ENCODE results near the gene RUBCNL. TPM values are rescaled to one million over a fixed set of nuclear protein-coding genes. Genes with fewer than 3 reads are reported as not detected.
"Not testable (repeated sequence)": the region's sequence is repeated elsewhere in the genome, so short reads cannot be mapped to it uniquely, and the experiment has no call there.

RUBCNL gene
- total RNA-seq, 1 donor from 2014 or later: 2.9 TPM

- H3K27ac ChIP-seq: no peak overlapping the region
- no peaks in the 10 kb centered on the region for H3K4me1 ChIP-seq
- no peaks in the 10 kb centered on the region for H3K9me3 ChIP-seq
- no peak for ATAC-seq
- H3K36me3 ChIP-seq: no peaks in the 10 kb centered on the region
- intact Hi-C loops (cut with DNase I): no loop called here
- TF ChIP-seq, protein P1, sequence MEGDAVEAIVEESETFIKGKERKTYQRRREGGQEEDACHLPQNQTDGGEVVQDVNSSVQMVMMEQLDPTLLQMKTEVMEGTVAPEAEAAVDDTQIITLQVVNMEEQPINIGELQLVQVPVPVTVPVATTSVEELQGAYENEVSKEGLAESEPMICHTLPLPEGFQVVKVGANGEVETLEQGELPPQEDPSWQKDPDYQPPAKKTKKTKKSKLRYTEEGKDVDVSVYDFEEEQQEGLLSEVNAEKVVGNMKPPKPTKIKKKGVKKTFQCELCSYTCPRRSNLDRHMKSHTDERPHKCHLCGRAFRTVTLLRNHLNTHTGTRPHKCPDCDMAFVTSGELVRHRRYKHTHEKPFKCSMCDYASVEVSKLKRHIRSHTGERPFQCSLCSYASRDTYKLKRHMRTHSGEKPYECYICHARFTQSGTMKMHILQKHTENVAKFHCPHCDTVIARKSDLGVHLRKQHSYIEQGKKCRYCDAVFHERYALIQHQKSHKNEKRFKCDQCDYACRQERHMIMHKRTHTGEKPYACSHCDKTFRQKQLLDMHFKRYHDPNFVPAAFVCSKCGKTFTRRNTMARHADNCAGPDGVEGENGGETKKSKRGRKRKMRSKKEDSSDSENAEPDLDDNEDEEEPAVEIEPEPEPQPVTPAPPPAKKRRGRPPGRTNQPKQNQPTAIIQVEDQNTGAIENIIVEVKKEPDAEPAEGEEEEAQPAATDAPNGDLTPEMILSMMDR (IDR thresholded peaks at IDR 0.05): no peak
- no peak for DNase-seq
- peaks cover under 1% of the 10 kb centered on the region for H3K27me3 ChIP-seq
- no peak overlapping the region for H3K4me3 ChIP-seq
Observed at GRCh38 chr13:46379611-46380010, 7.4 kb downstream of the RUBCNL start.

- intact Hi-C loops (cut with DNase I): no loop called here
- Histone ChIP-seq H3K9me3 (no peaks in the 10 kb centered on the region), H3K4me3 (no peak overlapping the region), H3K27ac (no peak overlapping the region), H3K27me3 (no peaks in the 10 kb centered on the region), H3K4me1 (no peaks in the 10 kb centered on the region), H3K36me3 (no peaks in the 10 kb centered on the region)
- TF ChIP-seq, protein P1 (IDR thresholded peaks at IDR 0.05): no peak
- DNase-seq (no peak), ATAC-seq (peak; percentile 70)
Observed at GRCh38 chr13:46378411-46378810, 8.6 kb downstream of the RUBCNL start.

GRCh38 chr13:46377554-46377953, 9.5 kb downstream of the RUBCNL start:
- TF ChIP-seq, protein P1 (IDR thresholded peaks at IDR 0.05): no peak
- no peak overlapping the region for H3K27ac ChIP-seq
- no peak for DNase-seq
- H3K27me3 ChIP-seq: no peaks in the 10 kb centered on the region
- H3K36me3 ChIP-seq: no peaks in the 10 kb centered on the region
- no peak for ATAC-seq
- no peaks in the 10 kb centered on the region for H3K9me3 ChIP-seq
- H3K4me1 ChIP-seq: no peaks in the 10 kb centered on the region
- H3K4me3 ChIP-seq: no peak overlapping the region
- intact Hi-C loops (cut with DNase I): no loop called here

DNA sequence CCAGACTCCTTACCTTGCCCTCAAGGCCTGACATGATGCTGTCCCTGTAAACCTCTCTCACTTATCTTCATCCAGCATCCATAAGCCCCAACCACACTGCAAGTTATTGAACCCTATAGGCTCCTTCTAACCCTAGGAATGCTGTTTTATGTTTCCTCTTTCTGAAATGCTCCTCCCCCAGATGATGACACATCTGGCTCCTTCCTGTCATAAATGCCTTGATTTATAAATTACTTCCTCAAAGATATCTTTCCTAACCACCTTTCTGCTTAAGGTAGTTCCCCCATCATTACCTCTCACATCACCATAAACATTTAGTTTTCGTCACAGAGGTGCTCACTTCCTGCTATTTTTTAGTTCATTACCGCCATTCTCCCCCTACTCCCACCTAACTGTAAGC, 12.3 kb downstream of the RUBCNL start:
- TF ChIP-seq, protein P1 (IDR thresholded peaks at IDR 0.05): no peak
- Histone ChIP-seq H3K27me3 (no peaks in the 10 kb centered on the region), H3K9me3 (no peaks in the 10 kb centered on the region), H3K4me1 (peaks cover 6% of the 10 kb centered on the region), H3K36me3 (no peaks in the 10 kb centered on the region), H3K27ac (no peak overlapping the region), H3K4me3 (no peak overlapping the region)
- peak; percentile 59 for ATAC-seq
- intact Hi-C loops (cut with DNase I): no loop called here
- no peak for DNase-seq

DNA sequence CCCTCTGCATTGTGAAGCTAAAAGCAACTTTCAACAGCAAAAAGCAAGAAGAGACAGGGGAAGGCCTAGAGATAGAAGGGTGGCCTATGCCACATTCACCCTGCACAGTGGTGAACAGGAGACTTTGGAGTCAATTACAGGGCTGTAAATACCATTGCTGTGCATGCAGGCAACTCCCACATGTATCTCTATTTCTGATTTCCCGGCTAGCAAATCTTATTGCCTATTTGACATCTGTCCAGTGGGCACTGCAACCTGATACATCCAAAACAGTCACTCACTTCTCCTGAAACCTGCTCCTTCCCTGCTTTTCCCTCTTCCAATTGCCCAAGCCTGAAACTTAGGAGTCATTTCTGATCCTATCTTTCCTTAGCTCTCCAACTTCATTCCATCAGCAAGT, 13.4 kb downstream of the RUBCNL start:
- no peak overlapping the region for H3K27ac ChIP-seq
- ATAC-seq (no peak), DNase-seq (no peak)
- H3K4me3 ChIP-seq: no peak overlapping the region
- H3K9me3 ChIP-seq: no peaks in the 10 kb centered on the region
- H3K27me3 ChIP-seq: no peaks in the 10 kb centered on the region
- H3K4me1 ChIP-seq: peaks cover 15% of the 10 kb centered on the region
- intact Hi-C loops (cut with DNase I): no loop called here
- TF ChIP-seq, protein P1 (IDR thresholded peaks at IDR 0.05): no peak
- H3K36me3 ChIP-seq: no peaks in the 10 kb centered on the region

DNA sequence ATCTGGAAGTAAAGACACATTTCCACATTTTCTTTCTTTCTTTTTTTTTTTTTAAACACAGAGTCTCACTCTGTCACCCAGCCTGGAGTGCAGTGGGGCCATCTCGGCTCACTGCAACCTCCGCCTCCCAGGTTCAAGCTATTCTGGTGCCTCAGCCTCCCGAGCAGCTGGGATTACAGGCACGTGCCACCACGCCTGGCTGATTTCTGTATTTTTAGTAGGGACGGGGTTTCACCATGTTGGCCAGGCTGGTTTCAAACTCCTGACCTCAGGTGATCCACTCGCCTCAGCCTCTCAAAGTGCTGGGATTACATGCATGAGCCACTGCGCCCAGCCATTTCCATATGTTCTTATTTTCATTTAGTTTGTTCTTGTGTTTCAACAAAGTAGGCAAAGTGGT, 14.1 kb downstream of the RUBCNL start:
- H3K4me3 ChIP-seq; H3K27me3 ChIP-seq; intact Hi-C loops (cut with DNase I); H3K36me3 ChIP-seq; DNase-seq; H3K27ac ChIP-seq; ATAC-seq; H3K9me3 ChIP-seq: not testable (repeated sequence)
- peaks cover 15% of the 10 kb centered on the region for H3K4me1 ChIP-seq
